Activated naive CD8-positive, alpha-beta T cell treated with anti-CD3 and anti-CD28 coated beads, Interleukin-2, amount 10 ng/mL, durations not matched to agents 7 days and 5 days (primary cell): ENCODE measurements around the gene PRRT2. TPM values are rescaled to one million over a fixed set of nuclear protein-coding genes. Genes with fewer than 3 reads are reported as not detected.

Experiments used
- ATAC-seq: fragments of 150-1000 bp; cut with Tn5 transposase; one replicate; pipeline ENCODE4 v1.10.0; 2021; ENCODE audit warnings: low read depth, moderate library complexity
- POLR2A ChIA-PET: fragments of 350-600 bp; sonication (Branson Sonifier 250); formaldehyde crosslinking; loops from one replicate; lab custom pipeline; 2021; ENCODE audit warnings: antibody characterized with exemption; lab: Charles Lee
- DNase-seq: peaks from one replicate; pipeline ENCODE4 v3.0.0; 2021
- H3K27ac Mint-ChIP-seq: one replicate; pipeline ENCODE4 v1.8.0; 2022; ENCODE audit warnings: mild to moderate bottlenecking, mixed read lengths
- H3K27me3 Mint-ChIP-seq: one replicate; pipeline ENCODE4 v1.8.0; 2022; ENCODE audit warnings: mild to moderate bottlenecking, moderate library complexity, mixed read lengths
- H3K36me3 Mint-ChIP-seq: one replicate; pipeline ENCODE4 v1.8.0; 2021; ENCODE audit warnings: mild to moderate bottlenecking, mixed read lengths
- H3K4me1 Mint-ChIP-seq: one replicate; pipeline ENCODE4 v1.8.0; 2021; ENCODE audit warnings: mixed read lengths
- H3K4me3 Mint-ChIP-seq: one replicate; pipeline ENCODE4 v1.8.0; 2022; ENCODE audit warnings: mild to moderate bottlenecking, moderate library complexity, mixed read lengths
- H3K9me3 Mint-ChIP-seq: one replicate; pipeline ENCODE4 v1.8.0; 2021; ENCODE audit warnings: mixed read lengths
- total RNA-seq, 2 experiments: library from RNA; stranded (reverse); gene quantifications; one replicate each; pipeline ENCODE4 v1.2.3, GENCODE V29; 2021

PRRT2 gene
- total RNA-seq, 2 experiments from 2014 or later, result 2.2 to 2.3 TPM

GRCh38 chr16:29802416-29802935 is 9.5 kb upstream of the PRRT2 start:
- H3K4me3 Mint-ChIP-seq, result no peak overlapping the region
- no peaks in the 10 kb centered on the region for H3K9me3 Mint-ChIP-seq
- H3K4me1 Mint-ChIP-seq, result peaks cover 14% of the 10 kb centered on the region
- DNase-seq (no peak), ATAC-seq (no peak)
- POLR2A ChIA-PET, result interaction anchor here (0.8 to 8.7 kb wide), 4 partner anchors 9 to 102 kb away, joined by 4 to 165 read pairs (median 6); partner anchors contain the start of gene KIF22
- peaks cover 33% of the 10 kb centered on the region for H3K36me3 Mint-ChIP-seq
- H3K27me3 Mint-ChIP-seq, result no peaks in the 10 kb centered on the region
- H3K27ac Mint-ChIP-seq, result peak overlapping the region; percentile 68

GRCh38 chr16:29804020-29804419 is 8.0 kb upstream of the PRRT2 start:
- no peak for DNase-seq
- no peaks in the 10 kb centered on the region for H3K9me3 Mint-ChIP-seq
- H3K27me3 Mint-ChIP-seq, result no peaks in the 10 kb centered on the region
- ATAC-seq, result no peak
- H3K36me3 Mint-ChIP-seq, result peaks cover 40% of the 10 kb centered on the region
- peak overlapping the region; percentile 100 for H3K4me3 Mint-ChIP-seq
- H3K4me1 Mint-ChIP-seq, result peaks cover 22% of the 10 kb centered on the region
- POLR2A ChIA-PET, result interaction anchor here (0.6 to 8.7 kb wide), 14 partner anchors 9 to 166 kb away, joined by 3 to 165 read pairs (median 4); partner anchors contain the start of genes C16orf54, KIF22, PAGR1 and TMEM219
- peak overlapping the region; percentile 96 for H3K27ac Mint-ChIP-seq

GRCh38 chr16:29804455-29805231 is 7.3 kb upstream of the PRRT2 start:
- ATAC-seq (no peak), DNase-seq (no peak)
- Mint-ChIP-seq H3K9me3 (no peaks in the 10 kb centered on the region), H3K36me3 (peaks cover 42% of the 10 kb centered on the region), H3K27ac (peak overlapping the region; percentile 96), H3K27me3 (no peaks in the 10 kb centered on the region), H3K4me1 (peaks cover 24% of the 10 kb centered on the region), H3K4me3 (peak overlapping the region; percentile 100)
- POLR2A ChIA-PET, result interaction anchor here (0.6 to 8.7 kb wide), 14 partner anchors 8 to 166 kb away, joined by 3 to 165 read pairs (median 4); partner anchors contain the start of genes C16orf54, KIF22, PAGR1 and TMEM219

- peak overlapping the region; percentile 100 for H3K4me3 Mint-ChIP-seq
- peaks cover 29% of the 10 kb centered on the region for H3K4me1 Mint-ChIP-seq
- peak overlapping the region; percentile 96 for H3K27ac Mint-ChIP-seq
- DNase-seq (peak; percentile 99), ATAC-seq (peak; percentile 63)
- peaks cover 49% of the 10 kb centered on the region for H3K36me3 Mint-ChIP-seq
- no peaks in the 10 kb centered on the region for H3K9me3 Mint-ChIP-seq
- H3K27me3 Mint-ChIP-seq, result no peaks in the 10 kb centered on the region
- POLR2A ChIA-PET, result interaction anchor here (0.5 to 8.7 kb wide), 14 partner anchors 7 to 1297 kb away, joined by 3 to 165 read pairs (median 5); partner anchors contain the start of genes C16orf54, KIF22, MVP and PAGR1
Measured at GRCh38 chr16:29805232-29806098, 6.5 kb upstream of the PRRT2 start.

GRCh38 chr16:29806099-29806579 is 5.9 kb upstream of the PRRT2 start, which contains the start of gene MAZ:
Gene MAZ, plus strand, starts transcription at chr16:29806529. Its CDS starts 173 bp downstream, at chr16:29806702.
- ATAC-seq, result no peak
- peak within 1 kb of the TSS; percentile 100 for H3K4me3 Mint-ChIP-seq
- H3K27me3 Mint-ChIP-seq, result no peaks in the 10 kb centered on the region

GRCh38 chr16:29806641-29807425 is 5.2 kb upstream of the PRRT2 start:
- POLR2A ChIA-PET, result interaction anchor here (0.6 to 8.7 kb wide), 24 partner anchors 10 to 852 kb away, joined by 3 to 165 read pairs (median 6); partner anchors contain the start of genes ALDOA, C16orf54, HIRIP3 and INO80E
- peaks cover 50% of the 10 kb centered on the region for H3K36me3 Mint-ChIP-seq
- peaks cover 39% of the 10 kb centered on the region for H3K4me1 Mint-ChIP-seq

More at GRCh38 chr16:29806099-29806579, 5.9 kb upstream of the PRRT2 start, which contains the start of gene MAZ:
- peaks cover 50% of the 10 kb centered on the region for H3K36me3 Mint-ChIP-seq
- DNase-seq, result peak; percentile 82
- H3K4me1 Mint-ChIP-seq, result peaks cover 36% of the 10 kb centered on the region
- H3K9me3 Mint-ChIP-seq, result no peaks in the 10 kb centered on the region
- POLR2A ChIA-PET, result interaction anchor here (0.5 to 8.7 kb wide), 11 partner anchors 11 to 1296 kb away, joined by 3 to 165 read pairs (median 12); partner anchors contain the start of genes ALDOA, C16orf54, KCTD13 and KIF22
- peak within 1 kb of the TSS; percentile 98 for H3K27ac Mint-ChIP-seq

GRCh38 chr16:29807426-29808218 is 4.4 kb upstream of the PRRT2 start:
- ATAC-seq (peak; percentile 34), DNase-seq (peak; percentile 93)
- peak overlapping the region; percentile 98 for H3K27ac Mint-ChIP-seq
- peak overlapping the region; percentile 95 for H3K4me3 Mint-ChIP-seq
- H3K9me3 Mint-ChIP-seq, result no peaks in the 10 kb centered on the region
- H3K36me3 Mint-ChIP-seq, result peaks cover 46% of the 10 kb centered on the region
- peaks cover 5% of the 10 kb centered on the region for H3K27me3 Mint-ChIP-seq
- POLR2A ChIA-PET, result interaction anchor here (0.6 to 8.7 kb wide), 30 partner anchors 10 to 851 kb away, joined by 3 to 165 read pairs (median 4); partner anchors contain the start of genes ALDOA, C16orf54, CDIPT and HIRIP3
- peaks cover 39% of the 10 kb centered on the region for H3K4me1 Mint-ChIP-seq

More at GRCh38 chr16:29806641-29807425, 5.2 kb upstream of the PRRT2 start:
- peak overlapping the region; percentile 98 for H3K27ac Mint-ChIP-seq
- no peaks in the 10 kb centered on the region for H3K27me3 Mint-ChIP-seq
- peak overlapping the region; percentile 95 for H3K4me3 Mint-ChIP-seq
- ATAC-seq, result no peak
- DNase-seq, result peak; percentile 74
- no peaks in the 10 kb centered on the region for H3K9me3 Mint-ChIP-seq

GRCh38 chr16:29808219-29808900 is 3.6 kb upstream of the PRRT2 start:
- POLR2A ChIA-PET, result interaction anchor here (0.6 to 8.7 kb wide), 29 partner anchors 9 to 257 kb away, joined by 3 to 165 read pairs (median 5); partner anchors contain the start of genes ALDOA, C16orf54, CDIPT and KCTD13
- DNase-seq (peak; percentile 51), ATAC-seq (no peak)
- Mint-ChIP-seq H3K36me3 (peaks cover 44% of the 10 kb centered on the region), H3K27me3 (peaks cover 9% of the 10 kb centered on the region), H3K4me3 (peak overlapping the region; percentile 95), H3K27ac (peak overlapping the region; percentile 98), H3K4me1 (peaks cover 39% of the 10 kb centered on the region), H3K9me3 (no peaks in the 10 kb centered on the region)

GRCh38 chr16:29809031-29809747 is 2.8 kb upstream of the PRRT2 start:
- ATAC-seq (no peak), DNase-seq (no peak)
- no peaks in the 10 kb centered on the region for H3K9me3 Mint-ChIP-seq
- H3K27ac Mint-ChIP-seq, result peak overlapping the region; percentile 98
- POLR2A ChIA-PET, result interaction anchor here (0.7 to 8.7 kb wide), 10 partner anchors 8 to 146 kb away, joined by 3 to 165 read pairs (median 14); partner anchors contain the start of genes C16orf54, KIF22, MVP and PAGR1
- peaks cover 12% of the 10 kb centered on the region for H3K27me3 Mint-ChIP-seq
- H3K4me3 Mint-ChIP-seq, result peak overlapping the region; percentile 95
- H3K36me3 Mint-ChIP-seq, result peaks cover 40% of the 10 kb centered on the region
- H3K4me1 Mint-ChIP-seq, result peaks cover 35% of the 10 kb centered on the region
